Measurements from ENCODE around the gene PER1. TPM values are rescaled to one million over a fixed set of nuclear protein-coding genes. Genes with fewer than 3 reads are reported as not detected.

The PER1 gene
- total RNA-seq, 4 donors from 2014 or later = 197 to 545 (median 266) TPM

GRCh38 chr17:8161289-8162232 lies 9.4 kb upstream of the PER1 start:
- peak overlapping the region; percentile 85 for H3K4me3 ChIP-seq (ENCODE audit: low read depth, poor library complexity, severe bottlenecking)
- no peak for TF ChIP-seq CTCF (IDR thresholded peaks at IDR 0.05)
- no peak for TF ChIP-seq POLR2A (IDR thresholded peaks at IDR 0.05)
- DNase-seq (ENCODE audit: low spot score in 2 of 2) = peak in 1 of 2 donors; percentile 87
- intact Hi-C loops (cut with DNase I; ENCODE audit: low total_unique reads) = no loop called here
- WGBS, 2 donors = 49 to 54% methylated on average over 16 to 19 of the region's 19 CpGs

- WGBS, 2 donors = 55 to 56% methylated on average over 5 of the region's 5 CpGs
- intact Hi-C loops (cut with DNase I; ENCODE audit: low total_unique reads) = no loop called here
- no peak overlapping the region for H3K4me3 ChIP-seq (ENCODE audit: low read depth, poor library complexity, severe bottlenecking)
- no peak for TF ChIP-seq POLR2A (IDR thresholded peaks at IDR 0.05)
- TF ChIP-seq CTCF (IDR thresholded peaks at IDR 0.05) = no peak
- peak in 1 of 2 donors; percentile 83 for DNase-seq (ENCODE audit: low spot score in 2 of 2)
Observed at GRCh38 chr17:8160741-8161221, 8.6 kb upstream of the PER1 start.

- DNase-seq (ENCODE audit: low spot score in 2 of 2) = no peak
- 57 to 58% methylated on average over 4 of the region's 4 CpGs for WGBS, 2 donors
- H3K4me3 ChIP-seq (ENCODE audit: low read depth, poor library complexity, severe bottlenecking) = no peak overlapping the region
- TF ChIP-seq POLR2A (IDR thresholded peaks at IDR 0.05) (no peak), CTCF (IDR thresholded peaks at IDR 0.05) (no peak)
- intact Hi-C loops (cut with DNase I; ENCODE audit: low total_unique reads) = no loop called here
Observed at GRCh38 chr17:8160224-8160577, 8.0 kb upstream of the PER1 start.

GRCh38 chr17:8159459-8160223 lies 7.4 kb upstream of the PER1 start:
- no peak for DNase-seq (ENCODE audit: low spot score in 2 of 2)
- intact Hi-C loops (cut with DNase I; ENCODE audit: low total_unique reads) = no loop called here
- TF ChIP-seq CTCF (IDR thresholded peaks at IDR 0.05) (no peak), POLR2A (IDR thresholded peaks at IDR 0.05) (no peak)
- H3K4me3 ChIP-seq (ENCODE audit: low read depth, poor library complexity, severe bottlenecking) = no peak overlapping the region
- WGBS, 2 donors = 68 to 76% methylated on average over 4 of the region's 4 CpGs

- intact Hi-C loops (cut with DNase I; ENCODE audit: low total_unique reads) = no loop called here
- no peak for DNase-seq (ENCODE audit: low spot score in 2 of 2)
- no peak overlapping the region for H3K4me3 ChIP-seq (ENCODE audit: low read depth, poor library complexity, severe bottlenecking)
- TF ChIP-seq CTCF (IDR thresholded peaks at IDR 0.05) (no peak), POLR2A (IDR thresholded peaks at IDR 0.05) (no peak)
- 54 to 60% methylated on average over 3 of the region's 3 CpGs for WGBS, 2 donors
Observed at GRCh38 chr17:8159032-8159400, 6.8 kb upstream of the PER1 start.

Data from lower leg skin (tissue), 4 donors.